HepG2 (cell line): ENCODE results near the gene RERE. TPM values are rescaled to one million over a fixed set of nuclear protein-coding genes. Genes with fewer than 3 reads are reported as not detected.

Source experiments
- ATAC-seq: fragments of 200-7000 bp; cut with Tn5 transposase; 3 replicates; pipeline ENCODE4 v1.9.1; 2020; ENCODE audit warnings: mild to moderate bottlenecking, moderate library complexity
- BruUV-seq: library from RNA; stranded (reverse); fragments of 400-500 nt; replicated peaks from 2 replicates; lab custom pipeline; 2021; lab: Mats Ljungman, UMichigan
- CTCF ChIA-PET: fragments of 300-600 bp; formaldehyde crosslinking; extraction: SDS; loops from one replicate; lab custom pipeline; 2021; ENCODE audit warnings: low total read pairs, inconsistent platforms, low intra/inter-chr PET ratio; lab: Yijun Ruan, JAX
- POLR2A ChIA-PET: fragments of 350-600 bp; sonication (Branson Sonifier 250); formaldehyde crosslinking; loops from one replicate; lab custom pipeline; 2020; ENCODE audit warnings: antibody characterized with exemption, inconsistent platforms; lab: Yijun Ruan, JAX
- DNase-seq: peaks from one replicate; pipeline ENCODE4 v3.0.0-alpha.2; 2015; ENCODE audit warnings: low spot score
- FAIRE-seq: peaks from 3 replicates; lab custom pipeline; 2011; peaks lifted over from hg19 to GRCh38; lab: Jason Lieb, UNC
- H2AFZ ChIP-seq: one replicate; pipeline ENCODE4 v1.6.1; 2011; ENCODE audit warnings: low read length, inconsistent platforms
- H3K27ac ChIP-seq: fragments of 300-600 bp; 3 replicates; pipeline ENCODE4 v1.8.0; 2011; ENCODE audit warnings: mixed run types, mild to moderate bottlenecking, mixed read lengths, low read length, inconsistent platforms; ENCODE audit not compliant: insufficient read depth; ENCODE audit errors: extremely low read length
- H3K27me3 ChIP-seq, 2 experiments: fragments of 200-600 bp in 1 of 2; 2 replicates in 1 of 2; 3 replicates in 1 of 2; pipeline versions ENCODE4 v1.6.0 to v1.8.0; 2011; ENCODE audit warnings: low read length in 2 of 2, mild to moderate bottlenecking in 2 of 2, moderate library complexity in 2 of 2, inconsistent platforms in 1 of 2; ENCODE audit not compliant: insufficient read depth in 2 of 2, control insufficient read depth in 1 of 2
- H3K36me3 ChIP-seq, 2 experiments: fragments of 200-600 bp in 1 of 2; replicated peaks in 1 of 2; 2 replicates in 1 of 2; 3 replicates in 1 of 2; pipeline versions ENCODE4 v1.5.1 to v1.8.0; 2011; ENCODE audit warnings: low read length in 2 of 2, inconsistent platforms in 1 of 2; ENCODE audit not compliant: insufficient read depth in 2 of 2, control insufficient read depth in 1 of 2
- H3K4me1 ChIP-seq: 2 replicates; pipeline ENCODE4 v1.5.1; 2012; ENCODE audit warnings: low read length, inconsistent platforms; ENCODE audit not compliant: insufficient read depth
- H3K4me2 ChIP-seq: 2 replicates; pipeline ENCODE4 v1.6.0; 2011; ENCODE audit warnings: low read depth, low read length, inconsistent platforms
- H3K4me3 ChIP-seq, 3 experiments: fragments of 200-600 bp in 1 of 3; sonication (generic), shearing (Covaris generic) in 1 of 3; replicated peaks in 1 of 3; 2 replicates each; pipeline ENCODE4 v1.5.1; 2011 to 2016; ENCODE audit warnings: low read length in 3 of 3, inconsistent platforms in 2 of 3, low read depth in 2 of 3, mild to moderate bottlenecking in 2 of 3, control low read depth in 1 of 3, mixed read lengths in 1 of 3; ENCODE audit not compliant: insufficient read depth in 1 of 3
- H3K79me2 ChIP-seq: one replicate; pipeline ENCODE4 v1.6.1; 2011; ENCODE audit warnings: low read length, inconsistent platforms; ENCODE audit not compliant: insufficient read depth
- H3K9ac ChIP-seq: 2 replicates; pipeline ENCODE4 v1.6.0; 2011; ENCODE audit warnings: mild to moderate bottlenecking, low read depth, low read length, inconsistent platforms; ENCODE audit not compliant: insufficient read depth
- H3K9me3 ChIP-seq: 2 replicates; pipeline ENCODE4 v1.5.1; 2012; ENCODE audit warnings: mild to moderate bottlenecking, low read length
- H4K20me1 ChIP-seq: 2 replicates; pipeline ENCODE4 v1.6.0; 2011; ENCODE audit warnings: inconsistent platforms, mild to moderate bottlenecking, low read length, moderate library complexity; ENCODE audit not compliant: insufficient read depth
- DZIP1 ChIP-seq: sonication (generic); formaldehyde crosslinking; IDR thresholded peaks from 2 replicates; pipeline ENCODE4 v1.5.0; 2020; ENCODE audit warnings: mild to moderate bottlenecking, missing genetic modification reagents
- FOSL1 ChIP-seq: sonication (generic); formaldehyde crosslinking; IDR thresholded peaks from 2 replicates; pipeline ENCODE4 v1.9.0; 2021; ENCODE audit warnings: missing genetic modification reagents, borderline replicate concordance
- KAT7 ChIP-seq: IDR thresholded peaks from 2 replicates; pipeline ENCODE4 v1.6.1; 2018; ENCODE audit warnings: borderline replicate concordance, missing compliant biosample characterization
- MTF2 ChIP-seq: sonication (generic); formaldehyde crosslinking; IDR thresholded peaks from 2 replicates; pipeline ENCODE4 v1.5.0; 2020; ENCODE audit warnings: missing genetic modification reagents, borderline replicate concordance
- SATB2 ChIP-seq: sonication (generic); formaldehyde crosslinking; IDR thresholded peaks from 2 replicates; pipeline ENCODE4 v1.5.0; 2020; ENCODE audit warnings: missing genetic modification reagents
- TCF12 ChIP-seq, 2 experiments: fragments of 450-650 bp in 1 of 2; sonication (generic) in 1 of 2; formaldehyde crosslinking in 1 of 2; IDR thresholded peaks; 2 replicates each; pipeline versions ENCODE4 v1.6.1 to v1.8.0; 2017 to 2022; ENCODE audit warnings: antibody characterized with exemption in 1 of 2, mild to moderate bottlenecking in 1 of 2, missing genetic modification reagents in 1 of 2, moderate library complexity in 1 of 2
- TOPORS ChIP-seq: sonication (generic); formaldehyde crosslinking; IDR thresholded peaks from 2 replicates; pipeline ENCODE4 v1.8.0; 2023; ENCODE audit warnings: mild to moderate bottlenecking, missing genetic modification reagents
- ZNF138 ChIP-seq: sonication (generic); formaldehyde crosslinking; IDR thresholded peaks from 2 replicates; pipeline ENCODE4 v1.5.0; 2020; ENCODE audit warnings: mild to moderate bottlenecking, low read depth, missing genetic modification reagents
- ZNF264 ChIP-seq: sonication (generic); formaldehyde crosslinking; IDR thresholded peaks from 2 replicates; pipeline ENCODE4 v1.4.0; 2020; ENCODE audit warnings: missing genetic modification reagents
- WGBS: methylation state at CpG from one replicate; pipeline ENCODE4 v1.1.6; 2017; ENCODE audit warnings: low lambda C conversion rate; 5-methylcytosine and 5-hydroxymethylcytosine counted together
- in situ Hi-C: cut with HindIII; loops from 2 replicates; pipeline ENCODE4 v1.10.0; 2017; ENCODE audit warnings: low pct_unique_long_range_greater_than_20kb; ENCODE audit not compliant: extremely low pct_ligation_motif_present
- intact Hi-C: fragments of 100-400 bp; cut with micrococcal nuclease; formaldehyde crosslinking; loops from one replicate; pipeline ENCODE4 v1.10.0; 2022; ENCODE audit not compliant: unreplicated experiment
- polyA plus RNA-seq, 8 experiments: library from polyadenylated mRNA; depleted of rRNA in 3 of 8; stranded (reverse) in 7 of 8; unstranded in 1 of 8; fragments of >200 nt; fragmentation: Illumina TruSeq in 4 of 8; extraction: Trizol in 4 of 8; gene quantifications; 2 replicates each; pipeline versions ENCODE4 v1.2.1 to v1.2.3, GENCODE V29; 2011 to 2016; ENCODE audit warnings: low read depth in 4 of 8, missing spikeins in 1 of 8, mixed read lengths in 1 of 8; ENCODE audit not compliant: insufficient read depth in 1 of 8
- total RNA-seq, 5 experiments: library from RNA; depleted of rRNA; stranded (reverse); fragments of >200 nt; fragmentation: Illumina TruSeq; extraction: Trizol; gene quantifications; 2 replicates each; pipeline ENCODE4 v1.2.3, GENCODE V29; 2016; ENCODE audit warnings: low read depth in 1 of 5

Gene RERE
- total and polyA plus RNA-seq, 2 of the 13 experiments (the other 11 are each of a cell fraction or from before 2014, with no cell fraction given): 18.3 to 21.9 TPM

- BruUV-seq: no TSS peak
- in situ Hi-C loops: no loop called here
- Histone ChIP-seq H3K9ac (no peak overlapping the region), H3K79me2 (peaks cover 38% of the 10 kb centered on the region), H3K27ac (no peak overlapping the region), H4K20me1 (peaks cover 11% of the 10 kb centered on the region; the same call in 1 of the 2 replicates), H2AFZ (no peak overlapping the region), H3K27me3 (no peaks in the 10 kb centered on the region), H3K36me3 (peaks cover 15 to 31% of the 10 kb centered on the region in 2 experiments; a peak in 3 of 5 replicates), H3K4me1 (peaks cover 29% of the 10 kb centered on the region), H3K4me3 (no peak overlapping the region), H3K9me3 (no peaks in the 10 kb centered on the region), H3K4me2 (no peak overlapping the region)
- TF ChIP-seq SATB2 (CRISPR knock-in tag) (no peak), ZNF264 (CRISPR knock-in tag) (no peak), KAT7 (CRISPR knock-in tag) (no peak), ZNF138 (CRISPR knock-in tag) (no peak), MTF2 (CRISPR knock-in tag) (no peak), FOSL1 (CRISPR knock-in tag) (no peak), TCF12 (IDR thresholded peaks at IDR 0.05) (no peak), TCF12 (CRISPR knock-in tag; IDR thresholded peaks at IDR 0.05) (no peak), DZIP1 (CRISPR knock-in tag) (no peak), TOPORS (no peak)
- ATAC-seq (no peak), DNase-seq (no peak), FAIRE-seq (no peak)
- CTCF ChIA-PET: no interaction called here
- 97% methylated on average over 3 of the region's 3 CpGs for WGBS
- POLR2A ChIA-PET: no interaction called here
- intact Hi-C loops: no loop called here
Measured at GRCh38 chr1:8518490-8518801, 299.0 kb downstream of the RERE start.
